ENCODE data around the gene RAB40A.
"Not testable (repeated sequence)": the region's sequence is repeated elsewhere in the genome, so short reads cannot be mapped to it uniquely, and the experiment has no call there.

RAB40A gene

GRCh38 chrX:103464072-103464773 is 55.1 kb downstream of the RAB40A start:
- H3K4me3 ChIP-seq (replicated peaks in 1 of 2; ENCODE audit: low read depth in 2 of 2, low read length in 2 of 2) = peak overlapping the region; percentile 19 to 39
- TF ChIP-seq CTCF (IDR thresholded peaks at IDR 0.05; ENCODE audit: low read depth, low read length) = peak; percentile 52
- peak; percentile 64 for DNase-seq (ENCODE audit: low read depth in 2 of 2)

GRCh38 chrX:103461156-103461555 is 58.1 kb downstream of the RAB40A start:
- no peak overlapping the region for H3K4me3 ChIP-seq (replicated peaks in 1 of 2; ENCODE audit: low read depth in 2 of 2, low read length in 2 of 2)
- peak in 1 of 2 donors; percentile 40 for DNase-seq (ENCODE audit: low read depth in 2 of 2)
- TF ChIP-seq CTCF (IDR thresholded peaks at IDR 0.05; ENCODE audit: low read depth, low read length) = no peak

GRCh38 chrX:103460001-103460755 is 59.1 kb downstream of the RAB40A start:
- not testable (repeated sequence) for H3K4me3 ChIP-seq (replicated peaks in 1 of 2; ENCODE audit: low read depth in 2 of 2, low read length in 2 of 2); DNase-seq (ENCODE audit: low read depth in 2 of 2)

- peak; percentile 93 to 97 for DNase-seq (ENCODE audit: low read depth in 2 of 2)
- no peak for TF ChIP-seq CTCF (IDR thresholded peaks at IDR 0.05; ENCODE audit: low read depth, low read length)
- H3K4me3 ChIP-seq (replicated peaks in 1 of 2; ENCODE audit: low read depth in 2 of 2, low read length in 2 of 2) = no peak overlapping the region
These were observed 65.6 kb downstream of the RAB40A start for GRCh38 chrX:103453655-103454054.

All from cardiac fibroblast (primary cell).